DND-41 (cell line): ENCODE results near the gene RSPH3.

Source experiments
- ATAC-seq: fragments of 200-7000 bp; cut with Tn5 transposase; 3 replicates; pipeline ENCODE4 v1.9.1; 2021; ENCODE audit warnings: low read depth; ENCODE audit not compliant: insufficient read depth
- DNase-seq: peaks from one replicate; pipeline ENCODE4 v3.0.0-alpha.2; 2020
- H2AFZ ChIP-seq: 2 replicates; pipeline ENCODE4 v1.6.0; 2012; ENCODE audit warnings: low read depth, low read length
- H3K27ac ChIP-seq: 2 replicates; pipeline ENCODE4 v1.5.1; 2012; ENCODE audit warnings: low read length, inconsistent platforms
- H3K27me3 ChIP-seq: fragments of 200-600 bp; sonication (generic); 2 replicates; pipeline ENCODE4 v1.6.0; 2012; ENCODE audit warnings: low read length, mild to moderate bottlenecking, inconsistent platforms; ENCODE audit not compliant: insufficient read depth, poor library complexity
- H3K36me3 ChIP-seq: 2 replicates; pipeline ENCODE4 v1.5.1; 2012; ENCODE audit warnings: low read length, inconsistent platforms; ENCODE audit not compliant: insufficient read depth
- H3K4me1 ChIP-seq: 2 replicates; pipeline ENCODE4 v1.5.1; 2012; ENCODE audit warnings: mild to moderate bottlenecking, low read length; ENCODE audit not compliant: insufficient read depth
- H3K4me2 ChIP-seq: 2 replicates; pipeline ENCODE4 v1.6.0; 2012; ENCODE audit warnings: mild to moderate bottlenecking, moderate library complexity, low read length, inconsistent platforms; ENCODE audit not compliant: insufficient read depth
- H3K4me3 ChIP-seq, 2 experiments: fragments of 200-600 bp in 1 of 2; shearing (Covaris generic) in 1 of 2; 2 replicates each; pipeline ENCODE4 v1.5.1; 2012 to 2016; ENCODE audit warnings: inconsistent platforms in 2 of 2, low read length in 2 of 2, mild to moderate bottlenecking in 2 of 2, low read depth in 1 of 2, moderate library complexity in 1 of 2
- H3K79me2 ChIP-seq: 2 replicates; pipeline ENCODE4 v1.6.0; 2012; ENCODE audit warnings: low read length, inconsistent platforms; ENCODE audit not compliant: insufficient read depth
- H3K9ac ChIP-seq: 2 replicates; pipeline ENCODE4 v1.6.0; 2012; ENCODE audit warnings: low read depth, mild to moderate bottlenecking, inconsistent platforms, low read length, moderate library complexity
- H3K9me3 ChIP-seq: 2 replicates; pipeline ENCODE4 v1.5.1; 2012; ENCODE audit warnings: low read length, moderate library complexity, mild to moderate bottlenecking, inconsistent platforms; ENCODE audit not compliant: insufficient read depth, severe bottlenecking
- H4K20me1 ChIP-seq: 2 replicates; pipeline ENCODE4 v1.6.0; 2012; ENCODE audit warnings: low read length; ENCODE audit not compliant: insufficient read depth
- CTCF ChIP-seq: IDR thresholded peaks from 2 replicates; pipeline ENCODE4 v1.5.1; 2012; ENCODE audit warnings: borderline replicate concordance, low read length, moderate library complexity, mild to moderate bottlenecking; ENCODE audit not compliant: poor library complexity, severe bottlenecking; ENCODE audit errors: extremely low read depth
- EZH2 ChIP-seq: IDR thresholded peaks from 3 replicates; pipeline ENCODE4 v1.6.1; 2012; ENCODE audit warnings: borderline replicate concordance, low read depth, mild to moderate bottlenecking, moderate library complexity, low read length, inconsistent platforms; ENCODE audit not compliant: severe bottlenecking

The RSPH3 gene

GRCh38 chr6:159002432-159003155 lies 2.6 kb upstream of the RSPH3 start:
- no peak overlapping the region for H3K27ac ChIP-seq
- no peaks in the 10 kb centered on the region for H3K36me3 ChIP-seq
- peaks cover 24% of the 10 kb centered on the region for H3K4me1 ChIP-seq
- no peak overlapping the region for H3K9ac ChIP-seq
- H3K4me3 ChIP-seq = no peak overlapping the region
- H3K9me3 ChIP-seq = no peaks in the 10 kb centered on the region
- no peak overlapping the region for H2AFZ ChIP-seq
- no peak overlapping the region for H3K4me2 ChIP-seq
- TF ChIP-seq CTCF = no peak
- DNase-seq = no peak
- H3K79me2 ChIP-seq = 0 out of 2 replicates have a peak, but pooled peaks cover 4% of the 10 kb centered on the region
- H4K20me1 ChIP-seq = no peaks in the 10 kb centered on the region
- no peak for ATAC-seq
- no peaks in the 10 kb centered on the region for H3K27me3 ChIP-seq

GRCh38 chr6:158999154-158999665 lies 792 bp downstream of the RSPH3 start:
- ATAC-seq (no peak), DNase-seq (no peak)
- peak overlapping the region; percentile 96 for H2AFZ ChIP-seq
- H4K20me1 ChIP-seq = no peaks in the 10 kb centered on the region
- no peaks in the 10 kb centered on the region for H3K36me3 ChIP-seq
- H3K79me2 ChIP-seq = 0 out of 2 replicates have a peak, but pooled peaks cover 4% of the 10 kb centered on the region
- H3K4me2 ChIP-seq = peak overlapping the region; percentile 90
- peak overlapping the region; percentile 58 to 85; a peak in 3 of 4 replicates for H3K4me3 ChIP-seq
- H3K9me3 ChIP-seq = no peaks in the 10 kb centered on the region
- TF ChIP-seq EZH2 (no peak), CTCF (no peak)
- H3K4me1 ChIP-seq = peaks cover 24% of the 10 kb centered on the region
- H3K27me3 ChIP-seq = no peaks in the 10 kb centered on the region
- peak overlapping the region; percentile 78 for H3K9ac ChIP-seq
- peak overlapping the region; percentile 86 for H3K27ac ChIP-seq

- DNase-seq = no peak
Observed at GRCh38 chr6:158996856-158997255, 3.1 kb downstream of the RSPH3 start.

More at GRCh38 chr6:158996856-158997255, 3.1 kb downstream of the RSPH3 start:
- no peak overlapping the region for H3K4me3 ChIP-seq
- H3K9ac ChIP-seq = no peak overlapping the region
- H4K20me1 ChIP-seq = no peaks in the 10 kb centered on the region
- 0 out of 2 replicates have a peak, but pooled peaks cover 4% of the 10 kb centered on the region for H3K79me2 ChIP-seq
- no peaks in the 10 kb centered on the region for H3K27me3 ChIP-seq
- peaks cover 24% of the 10 kb centered on the region for H3K4me1 ChIP-seq
- TF ChIP-seq CTCF (no peak), EZH2 (no peak)
- no peak overlapping the region for H2AFZ ChIP-seq
- H3K4me2 ChIP-seq = no peak overlapping the region
- H3K9me3 ChIP-seq = no peaks in the 10 kb centered on the region
- ATAC-seq = no peak
- no peaks in the 10 kb centered on the region for H3K36me3 ChIP-seq
- H3K27ac ChIP-seq = no peak overlapping the region
